CD4-positive, alpha-beta T cell treated with Interferon alpha-2 for 1 hour (primary cell): ENCODE measurements around the gene CSF1R.

ENCODE experiments used
- DNase-seq, 2 donors: peaks; one replicate each; pipeline ENCODE4 v3.0.0-alpha.2; 2020 to 2022

Gene CSF1R

DNA sequence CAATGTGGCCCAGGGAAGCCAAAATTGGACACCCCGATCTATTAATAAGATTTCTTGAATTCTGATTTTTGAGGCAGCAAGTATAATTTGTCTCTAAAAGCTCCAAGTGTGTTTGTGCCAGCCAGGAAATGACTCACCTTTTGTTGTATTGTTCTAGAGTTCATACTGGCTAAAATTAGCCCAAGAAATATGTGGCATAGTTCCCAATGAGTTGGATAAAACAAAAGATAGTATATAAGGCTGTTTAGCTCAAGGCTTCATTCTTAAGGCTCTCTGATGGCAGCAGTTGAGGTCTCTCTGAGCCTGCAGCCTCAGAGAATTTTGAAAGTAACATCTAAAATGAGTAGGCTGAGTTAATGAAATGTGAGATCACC is 64.2 kb downstream of the CSF1R start:
- no peak for DNase-seq

DNA sequence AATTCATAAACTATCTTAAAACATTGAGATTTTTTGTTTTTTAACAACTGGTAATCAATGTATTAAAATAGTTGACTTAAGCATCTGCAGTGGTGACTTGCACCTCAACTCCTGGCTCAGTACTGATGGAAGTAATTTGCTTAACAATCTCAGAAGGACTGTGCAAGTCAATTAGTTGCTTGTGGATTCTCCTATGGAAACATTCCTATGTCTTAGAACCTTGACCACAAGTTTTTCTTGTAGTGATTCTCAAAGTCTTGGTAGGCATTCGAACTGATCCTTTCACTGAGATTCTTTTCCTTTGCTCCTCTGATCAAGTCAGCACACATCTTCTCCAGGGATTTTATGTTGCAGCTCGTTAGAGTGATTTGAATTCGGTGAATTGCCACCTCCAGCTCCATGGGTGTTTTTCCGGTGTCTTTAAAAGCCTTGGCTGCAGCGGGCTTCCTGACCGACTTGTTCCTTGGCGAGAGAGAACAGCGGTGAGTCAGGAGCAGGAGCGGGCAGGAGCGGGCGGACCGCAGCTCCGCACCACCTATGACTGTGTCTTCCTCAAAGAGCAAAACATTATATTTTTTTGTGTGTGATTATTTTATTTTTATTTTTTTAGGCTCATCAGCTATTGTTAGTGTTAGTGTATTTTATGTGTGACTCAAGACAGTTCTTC is 64.7 kb downstream of the CSF1R start:
- DNase-seq, result no peak

DNA sequence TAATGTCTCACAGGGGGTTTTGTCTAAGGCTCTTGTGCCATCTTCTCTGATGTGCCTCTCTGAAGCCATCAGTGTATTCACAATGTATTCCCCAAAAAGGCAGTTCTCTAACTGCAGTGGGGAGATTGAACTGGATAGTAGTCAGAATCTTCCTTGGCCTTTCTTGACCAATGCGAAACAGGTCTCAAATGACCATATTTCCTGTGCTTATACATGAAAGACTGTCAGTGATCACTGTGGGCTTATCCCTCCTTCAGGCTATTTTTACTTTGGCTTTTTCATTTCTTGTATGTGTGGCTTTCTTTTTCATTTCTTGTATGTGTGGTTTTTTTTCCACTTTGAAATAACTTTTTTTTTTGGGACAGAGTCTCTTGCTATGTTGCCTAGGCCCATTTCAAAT is 66.1 kb downstream of the CSF1R start:
- no peak for DNase-seq

DNA sequence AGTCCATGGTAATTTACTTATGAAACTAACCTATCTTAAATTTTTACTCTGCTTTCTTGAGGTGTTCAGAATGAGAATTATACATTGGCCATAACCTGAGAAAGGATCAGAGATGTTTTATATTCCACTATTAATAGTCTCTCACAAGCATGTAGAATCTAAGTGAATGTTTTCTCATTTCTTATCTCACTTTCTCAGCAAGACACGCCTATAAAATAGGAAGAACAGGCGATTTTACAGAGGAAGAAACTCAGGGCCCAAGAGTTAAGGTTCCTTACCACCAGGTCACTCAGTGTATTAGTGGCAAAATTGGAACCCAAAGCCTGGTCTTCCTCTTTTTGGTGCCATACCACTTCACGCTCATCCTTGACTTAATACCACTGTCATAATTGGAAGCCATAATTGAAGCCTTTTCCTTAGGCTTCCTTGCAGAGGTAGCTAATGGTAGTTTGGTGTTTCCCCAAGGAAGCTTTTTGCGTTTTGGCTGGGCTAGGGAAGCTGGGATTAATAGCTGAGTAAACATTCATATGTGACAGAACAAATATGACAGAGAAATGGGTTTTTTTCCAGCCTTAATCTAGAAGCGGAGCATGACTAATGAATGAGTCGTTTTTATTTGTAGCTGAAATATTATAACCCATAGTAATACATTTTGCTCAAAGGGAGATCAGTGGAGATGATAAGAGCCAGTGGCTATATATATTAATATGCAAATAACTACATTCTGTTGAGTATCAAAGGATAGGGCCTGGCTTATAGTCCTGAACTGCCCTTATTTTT is 68.9 kb downstream of the CSF1R start:
- no peak for DNase-seq

DNA sequence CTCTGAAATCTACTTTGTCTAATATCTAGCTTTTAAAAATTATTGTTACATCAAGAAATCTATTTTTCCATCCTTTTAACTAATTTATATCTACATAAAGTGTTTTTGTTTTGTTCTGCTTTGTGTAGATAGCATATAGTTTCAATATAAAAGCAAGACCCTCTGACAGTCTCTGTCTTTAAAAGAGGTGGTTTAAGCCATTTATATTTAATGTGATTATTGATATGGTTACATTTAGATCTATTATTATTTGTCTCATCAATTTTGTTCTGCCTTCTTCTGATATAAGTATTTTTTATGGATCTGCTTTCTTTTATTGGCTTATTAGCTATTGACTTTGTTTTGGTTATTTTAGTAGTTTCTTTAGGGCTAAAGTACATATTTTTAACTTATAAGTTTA is 69.8 kb downstream of the CSF1R start:
- no peak for DNase-seq

DNA sequence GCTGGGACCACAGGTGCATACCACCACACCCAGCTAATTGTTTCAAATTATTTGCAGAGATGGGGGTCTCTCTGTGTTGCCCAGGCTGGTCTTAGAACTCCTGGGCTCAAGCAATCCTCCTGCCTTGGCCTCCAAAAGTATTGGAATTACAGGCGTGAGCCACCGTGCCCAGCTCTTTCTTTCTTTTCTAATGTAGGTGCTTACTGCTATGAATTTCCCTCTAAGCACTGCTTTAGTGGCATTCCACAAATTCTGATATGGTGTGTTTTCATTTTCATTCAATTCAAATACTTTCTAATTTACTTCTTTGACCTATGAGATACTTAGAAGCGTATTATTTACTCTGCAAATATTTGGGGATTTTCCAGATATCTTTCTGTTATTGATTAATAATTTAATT is 70.9 kb downstream of the CSF1R start:
- DNase-seq, result no peak

DNA sequence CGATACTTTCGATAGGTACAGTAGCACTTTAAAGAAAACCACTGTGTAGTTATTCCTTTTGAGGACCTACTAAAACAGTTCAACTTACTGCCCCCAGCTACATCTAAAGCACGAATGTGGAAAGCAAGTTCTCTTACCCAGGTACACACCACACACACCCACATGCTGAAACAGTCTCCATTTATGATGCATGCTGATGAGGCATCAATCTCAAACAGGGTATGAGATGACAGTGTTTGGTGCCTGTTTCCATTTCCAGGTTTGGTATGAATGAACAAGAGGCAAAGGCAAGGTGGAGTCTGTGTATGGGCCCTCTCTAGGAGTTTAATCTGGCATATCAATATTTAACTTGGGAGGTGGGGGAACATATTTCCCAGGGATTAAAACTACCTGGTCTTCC is 71.9 kb downstream of the CSF1R start:
- no peak for DNase-seq

DNA sequence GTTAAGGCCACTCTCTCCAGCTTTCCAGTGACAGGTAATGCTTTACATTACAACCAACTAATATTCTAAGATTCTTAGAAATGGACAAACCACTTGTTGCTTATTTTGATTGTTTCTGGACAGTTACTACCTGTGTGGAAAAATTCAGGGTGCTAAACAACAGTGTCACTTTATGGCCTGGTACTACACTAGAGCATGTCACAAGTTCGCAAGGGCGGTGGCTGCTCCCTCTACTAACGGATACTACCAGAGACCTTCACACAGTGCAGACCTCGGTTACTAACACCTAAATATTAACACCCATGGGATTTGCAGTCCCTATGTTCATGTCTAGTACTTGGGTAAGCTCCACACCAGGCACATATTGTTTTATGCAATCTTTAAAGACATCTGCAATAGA is 72.4 kb downstream of the CSF1R start:
- no peak for DNase-seq

DNA sequence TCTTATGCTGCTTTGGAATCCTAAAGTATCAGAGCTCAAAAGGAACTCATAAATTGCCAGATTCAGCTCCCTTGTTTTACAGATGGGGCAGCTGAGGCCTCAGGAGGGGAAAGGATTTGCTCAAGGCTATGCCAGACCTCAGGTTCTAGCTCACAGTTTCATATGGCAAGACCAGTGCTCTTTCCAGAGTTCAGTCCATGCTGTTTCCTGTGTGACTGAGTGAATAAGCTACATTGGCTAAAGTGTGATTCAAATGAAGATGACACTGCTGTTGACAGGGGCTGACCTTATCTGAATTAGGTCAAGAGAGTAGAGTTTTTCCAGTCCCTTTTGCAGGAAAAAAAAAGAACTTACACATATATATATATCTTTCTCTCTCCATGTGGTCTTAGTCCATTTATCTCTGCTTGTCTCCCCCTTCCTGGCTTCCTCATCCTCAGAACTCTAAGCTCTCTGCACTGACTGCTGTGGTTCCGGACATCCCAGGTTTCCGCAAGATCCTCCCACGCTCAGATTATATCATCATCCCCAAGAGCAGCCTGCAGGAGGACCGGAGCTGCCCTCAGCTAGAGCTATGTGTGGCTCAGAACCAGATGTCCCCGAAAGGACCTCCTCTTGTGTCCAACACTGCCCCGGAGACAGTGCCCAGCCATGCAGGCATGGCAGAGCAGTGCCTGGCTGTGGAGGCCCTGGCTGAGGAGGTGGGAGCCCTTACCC is 76.5 kb downstream of the CSF1R start:
- DNase-seq, result no peak

DNA sequence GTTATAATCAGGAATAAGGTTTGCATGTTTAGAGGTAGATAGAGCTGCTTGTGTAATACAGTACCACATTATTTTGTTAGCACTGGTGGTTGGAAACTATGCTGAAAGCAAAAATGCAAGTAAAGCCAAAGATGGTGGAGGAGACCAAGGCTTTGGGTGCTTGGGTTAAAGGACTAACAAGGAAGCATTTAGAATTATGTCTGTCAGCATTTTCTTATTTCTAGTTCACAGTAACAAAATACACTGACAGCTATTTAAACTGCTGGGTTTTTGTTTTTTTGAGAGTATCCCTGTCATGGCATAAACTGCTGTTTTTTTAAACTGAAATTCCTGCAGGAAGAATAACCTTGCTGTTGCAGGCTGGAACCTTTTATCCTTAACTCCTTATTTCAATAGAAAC is 79.3 kb downstream of the CSF1R start:
- no peak for DNase-seq

DNA sequence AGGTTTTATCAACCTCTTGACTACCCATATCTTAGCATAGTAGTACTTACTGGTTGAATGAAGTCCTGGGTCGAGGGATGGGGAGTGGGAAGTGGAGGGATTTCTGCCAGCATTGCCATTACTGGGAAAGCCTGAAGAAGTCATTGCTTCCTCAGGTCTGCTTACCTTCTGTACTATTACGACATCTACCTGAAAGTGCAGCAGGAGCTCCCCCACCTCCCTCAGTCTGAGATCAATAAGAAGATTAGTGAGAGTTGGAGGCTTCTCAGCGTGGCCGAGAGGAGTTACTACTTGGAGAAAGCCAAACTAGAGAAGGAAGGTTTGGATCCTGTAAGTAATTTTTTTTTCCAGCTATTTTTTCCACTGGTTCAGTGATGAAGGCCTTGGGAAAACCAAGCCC is 80.0 kb downstream of the CSF1R start:
- no peak for DNase-seq
